Stomach (tissue), 4 donors: Measurements from ENCODE around the gene SLC17A2.

Source experiments
- EP300 ChIP-seq: sonication (generic); formaldehyde crosslinking; IDR thresholded peaks from one replicate; pipeline ENCODE4 v1.6.1; 2017; ENCODE audit warnings: antibody characterized with exemption
- POLR2AphosphoS5 ChIP-seq, 3 donors: sonication (generic); formaldehyde crosslinking; IDR thresholded peaks; one replicate each; pipeline ENCODE4 v1.6.1; 2016; ENCODE audit warnings: antibody characterized with exemption in 3 of 3
- TF ChIP-seq, protein P1 (sequence below), 7 experiments: fragments of 450-650 bp in 4 of 7; fragments of 200-600 bp in 3 of 7; sonication (generic) in 3 of 7; IDR thresholded peaks; one replicate each; pipeline ENCODE4 v1.5.1; 2016 to 2019; ENCODE audit warnings: antibody characterized with exemption in 7 of 7, control low read depth in 2 of 7, mild to moderate bottlenecking in 1 of 7

- TF ChIP-seq EP300 (no peak), POLR2AphosphoS5 (IDR thresholded peaks at IDR 0.05) (no peak)
- TF ChIP-seq, protein P1, sequence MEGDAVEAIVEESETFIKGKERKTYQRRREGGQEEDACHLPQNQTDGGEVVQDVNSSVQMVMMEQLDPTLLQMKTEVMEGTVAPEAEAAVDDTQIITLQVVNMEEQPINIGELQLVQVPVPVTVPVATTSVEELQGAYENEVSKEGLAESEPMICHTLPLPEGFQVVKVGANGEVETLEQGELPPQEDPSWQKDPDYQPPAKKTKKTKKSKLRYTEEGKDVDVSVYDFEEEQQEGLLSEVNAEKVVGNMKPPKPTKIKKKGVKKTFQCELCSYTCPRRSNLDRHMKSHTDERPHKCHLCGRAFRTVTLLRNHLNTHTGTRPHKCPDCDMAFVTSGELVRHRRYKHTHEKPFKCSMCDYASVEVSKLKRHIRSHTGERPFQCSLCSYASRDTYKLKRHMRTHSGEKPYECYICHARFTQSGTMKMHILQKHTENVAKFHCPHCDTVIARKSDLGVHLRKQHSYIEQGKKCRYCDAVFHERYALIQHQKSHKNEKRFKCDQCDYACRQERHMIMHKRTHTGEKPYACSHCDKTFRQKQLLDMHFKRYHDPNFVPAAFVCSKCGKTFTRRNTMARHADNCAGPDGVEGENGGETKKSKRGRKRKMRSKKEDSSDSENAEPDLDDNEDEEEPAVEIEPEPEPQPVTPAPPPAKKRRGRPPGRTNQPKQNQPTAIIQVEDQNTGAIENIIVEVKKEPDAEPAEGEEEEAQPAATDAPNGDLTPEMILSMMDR (IDR thresholded peaks at IDR 0.05) = no peak
These were observed 36.2 kb upstream of the SLC17A2 start for GRCh38 chr6:25966711-25967110.
